Tibial nerve (tissue), 4 donors: ENCODE measurements around the gene ATXN7L1. TPM values are rescaled to one million over a fixed set of nuclear protein-coding genes. Genes with fewer than 3 reads are reported as not detected.
"Not testable (repeated sequence)": the region's sequence is repeated elsewhere in the genome, so short reads cannot be mapped to it uniquely, and the experiment has no call there.

Experiments
- DNase-seq, 2 donors: peaks; one replicate each; pipeline ENCODE4 v3.0.0-alpha.2; 2019; ENCODE audit warnings: low spot score in 2 of 2
- H3K27ac ChIP-seq, 4 donors: fragments of 200-600 bp; sonication (generic) in 3 of 4; one replicate each; pipeline ENCODE4 v1.5.1; 2017 to 2019; ENCODE audit warnings: mild to moderate bottlenecking in 1 of 4
- H3K27me3 ChIP-seq, 2 donors: fragments of 200-600 bp; sonication (generic) in 1 of 2; one replicate each; pipeline versions ENCODE4 v1.5.1 to v1.6.0; 2017 to 2019
- H3K36me3 ChIP-seq, 3 donors: fragments of 200-600 bp; sonication (generic); one replicate each; pipeline ENCODE4 v1.5.1; 2018 to 2019
- H3K4me1 ChIP-seq, 4 donors: fragments of 200-600 bp; sonication (generic) in 3 of 4; one replicate each; pipeline ENCODE4 v1.5.1; 2017 to 2019
- H3K4me3 ChIP-seq, 4 donors: fragments of 200-600 bp; sonication (generic) in 3 of 4; one replicate each; pipeline ENCODE4 v1.5.1; 2017 to 2019; ENCODE audit warnings: mild to moderate bottlenecking in 1 of 4, moderate library complexity in 1 of 4
- H3K9me3 ChIP-seq, 4 donors: fragments of 200-600 bp; sonication (generic) in 3 of 4; one replicate each; pipeline ENCODE4 v1.5.1; 2017 to 2019
- CTCF ChIP-seq, 5 experiments: fragments of 200-600 bp in 3 of 5; fragments of 450-650 bp in 2 of 5; sonication (generic) in 3 of 5; IDR thresholded peaks; one replicate each; pipeline ENCODE4 v1.5.1; 2016 to 2019; ENCODE audit warnings: antibody characterized with exemption in 5 of 5, mild to moderate bottlenecking in 3 of 5, moderate library complexity in 2 of 5
- EP300 ChIP-seq, 2 donors: sonication (generic); formaldehyde crosslinking; IDR thresholded peaks; one replicate each; pipeline ENCODE4 v1.6.1; 2017; ENCODE audit warnings: antibody characterized with exemption in 2 of 2, mild to moderate bottlenecking in 1 of 2
- POLR2A ChIP-seq, 2 donors: fragments of 450-650 bp; IDR thresholded peaks; one replicate each; pipeline ENCODE4 v1.6.1; 2017; ENCODE audit warnings: antibody characterized with exemption in 2 of 2, mild to moderate bottlenecking in 2 of 2, moderate library complexity in 2 of 2
- WGBS, 2 donors: methylation state at CpG; one replicate each; pipeline ENCODE4 v1.1.5; 2018; 5-methylcytosine and 5-hydroxymethylcytosine counted together
- total RNA-seq, 4 donors: library from RNA; depleted of rRNA; stranded (reverse); fragments of >200 nt; gene quantifications; one replicate each; pipeline ENCODE4 v1.1.0, GENCODE V29; 2016

The ATXN7L1 gene
- total RNA-seq, 4 donors from 2014 or later, result 14.6 to 22.5 (median 19.1) TPM

- Histone ChIP-seq H3K9me3 (no peaks in the 10 kb centered on the region), H3K4me1 (peaks cover 0 to 20% (median 5%) of the 10 kb centered on the region in 4 donors), H3K4me3 (no peak overlapping the region), H3K27ac (no peak overlapping the region), H3K27me3 (no peaks in the 10 kb centered on the region), H3K36me3 (peaks cover 0 to 2% (median 0%) of the 10 kb centered on the region in 3 donors)
- TF ChIP-seq POLR2A (IDR thresholded peaks at IDR 0.05), result no peak
- no peak for TF ChIP-seq CTCF (IDR thresholded peaks at IDR 0.05)
- no peak for TF ChIP-seq EP300 (IDR thresholded peaks at IDR 0.05)
- no peak for DNase-seq
- 59 to 68% methylated on average over 7 of the region's 7 CpGs for WGBS, 2 donors
Measured at GRCh38 chr7:105705427-105705826, 171.0 kb downstream of the ATXN7L1 start.

- peaks cover 0 to 2% (median 0%) of the 10 kb centered on the region in 3 donors for H3K36me3 ChIP-seq
- no peak for DNase-seq
- no peak for TF ChIP-seq EP300 (IDR thresholded peaks at IDR 0.05)
- TF ChIP-seq POLR2A (IDR thresholded peaks at IDR 0.05), result no peak
- no peak for TF ChIP-seq CTCF (IDR thresholded peaks at IDR 0.05)
- 85 to 91% methylated on average over 10 of the region's 10 CpGs for WGBS, 2 donors
- peaks cover 0 to 16% (median 5%) of the 10 kb centered on the region in 4 donors for H3K4me1 ChIP-seq
- H3K27me3 ChIP-seq, result no peaks in the 10 kb centered on the region
- no peaks in the 10 kb centered on the region for H3K9me3 ChIP-seq
- H3K4me3 ChIP-seq, result no peak overlapping the region
- H3K27ac ChIP-seq, result peak overlapping the region in 1 of 4 donors; percentile 10
Measured at GRCh38 chr7:105703207-105703930, 173.0 kb downstream of the ATXN7L1 start.

- no peak overlapping the region for H3K27ac ChIP-seq
- H3K27me3 ChIP-seq, result no peaks in the 10 kb centered on the region
- 96 to 98% methylated on average over 8 of the region's 8 CpGs for WGBS, 2 donors
- H3K4me1 ChIP-seq, result no peaks in the 10 kb centered on the region
- no peak for TF ChIP-seq EP300 (IDR thresholded peaks at IDR 0.05)
- TF ChIP-seq POLR2A (IDR thresholded peaks at IDR 0.05), result no peak
- no peak for TF ChIP-seq CTCF (IDR thresholded peaks at IDR 0.05)
- DNase-seq, result no peak
- no peak overlapping the region for H3K4me3 ChIP-seq
- H3K36me3 ChIP-seq, result peaks cover 0 to 14% (median 0%) of the 10 kb centered on the region in 3 donors
- no peaks in the 10 kb centered on the region for H3K9me3 ChIP-seq
Measured at GRCh38 chr7:105699568-105700236, 176.7 kb downstream of the ATXN7L1 start.

GRCh38 chr7:105698531-105698930, 177.9 kb downstream of the ATXN7L1 start:
- TF ChIP-seq POLR2A (IDR thresholded peaks at IDR 0.05), result no peak
- no peak for TF ChIP-seq EP300 (IDR thresholded peaks at IDR 0.05)
- TF ChIP-seq CTCF (IDR thresholded peaks at IDR 0.05), result no peak
- WGBS, 2 donors, result 95 to 98% methylated on average over 6 of the region's 6 CpGs
- no peaks in the 10 kb centered on the region for H3K9me3 ChIP-seq
- H3K27ac ChIP-seq, result no peak overlapping the region
- no peak for DNase-seq
- no peaks in the 10 kb centered on the region for H3K27me3 ChIP-seq
- no peaks in the 10 kb centered on the region for H3K4me1 ChIP-seq
- H3K36me3 ChIP-seq, result peaks cover 0 to 14% (median 0%) of the 10 kb centered on the region in 3 donors
- H3K4me3 ChIP-seq, result no peak overlapping the region

- Histone ChIP-seq H3K4me3 (no peak overlapping the region), H3K4me1 (peaks cover 0 to 2% (median 0%) of the 10 kb centered on the region in 4 donors), H3K27me3 (no peaks in the 10 kb centered on the region), H3K9me3 (no peaks in the 10 kb centered on the region), H3K36me3 (peaks cover 0 to 12% (median 0%) of the 10 kb centered on the region in 3 donors), H3K27ac (no peak overlapping the region)
- DNase-seq, result no peak
- WGBS, 2 donors, result 94 to 97% methylated on average over 5 of the region's 5 CpGs
- TF ChIP-seq POLR2A (IDR thresholded peaks at IDR 0.05), result no peak
- TF ChIP-seq CTCF (IDR thresholded peaks at IDR 0.05), result no peak
- TF ChIP-seq EP300 (IDR thresholded peaks at IDR 0.05), result no peak
Measured at GRCh38 chr7:105697753-105698152, 178.6 kb downstream of the ATXN7L1 start.

- H3K4me1 ChIP-seq, H3K27ac ChIP-seq, H3K27me3 ChIP-seq, H3K4me3 ChIP-seq, DNase-seq, H3K9me3 ChIP-seq: not testable (repeated sequence)
- 75 to 80% methylated on average over 11 of the region's 11 CpGs for WGBS, 2 donors
- H3K36me3 ChIP-seq, result peaks cover 0 to 12% (median 0%) of the 10 kb centered on the region in 3 donors
Measured at GRCh38 chr7:105697169-105697568, 179.2 kb downstream of the ATXN7L1 start.
